MM.1S (cell line): ENCODE measurements around the gene OR2K2.

Experiments
- EZH2 ChIP-seq: fragments of 300-600 bp; sonication (generic); optimal IDR thresholded peaks from 2 replicates; pipeline ENCODE3; 2017; ENCODE audit warnings: low read depth, mild to moderate bottlenecking, antibody characterized with exemption, low read length, mixed read lengths
- EZH2phosphoT487 ChIP-seq: fragments of 300-600 bp; sonication (generic); IDR thresholded peaks from 2 replicates; pipeline ENCODE4 v1.6.1; 2018; ENCODE audit warnings: antibody characterized with exemption, low read length
- TF ChIP-seq, protein P1 (sequence below): fragments of 300-600 bp; sonication (generic); IDR thresholded peaks from 2 replicates; pipeline ENCODE4 v1.5.1; 2016; ENCODE audit warnings: antibody characterized with exemption, low read length, mixed read lengths

DNA sequence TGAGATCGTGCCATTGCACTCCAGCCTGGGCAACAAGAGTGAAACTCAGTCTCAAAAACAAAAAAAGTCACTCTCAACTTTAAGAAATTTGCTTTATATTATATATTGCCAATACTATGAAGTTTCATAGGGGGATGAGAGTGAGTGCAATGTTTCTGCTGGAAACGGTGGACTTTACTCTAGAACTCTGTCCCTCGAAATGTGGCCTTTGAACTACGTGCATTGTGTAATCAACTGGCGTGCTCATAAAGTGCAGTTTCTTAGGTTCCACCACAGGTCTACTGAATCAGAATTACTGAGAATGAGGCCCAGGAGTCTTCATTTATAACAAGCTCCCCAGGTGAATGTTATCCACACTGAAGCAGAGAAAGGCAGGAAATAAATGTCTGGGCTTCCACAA is 24.1 kb downstream of the OR2K2 start:
- TF ChIP-seq, protein P1, sequence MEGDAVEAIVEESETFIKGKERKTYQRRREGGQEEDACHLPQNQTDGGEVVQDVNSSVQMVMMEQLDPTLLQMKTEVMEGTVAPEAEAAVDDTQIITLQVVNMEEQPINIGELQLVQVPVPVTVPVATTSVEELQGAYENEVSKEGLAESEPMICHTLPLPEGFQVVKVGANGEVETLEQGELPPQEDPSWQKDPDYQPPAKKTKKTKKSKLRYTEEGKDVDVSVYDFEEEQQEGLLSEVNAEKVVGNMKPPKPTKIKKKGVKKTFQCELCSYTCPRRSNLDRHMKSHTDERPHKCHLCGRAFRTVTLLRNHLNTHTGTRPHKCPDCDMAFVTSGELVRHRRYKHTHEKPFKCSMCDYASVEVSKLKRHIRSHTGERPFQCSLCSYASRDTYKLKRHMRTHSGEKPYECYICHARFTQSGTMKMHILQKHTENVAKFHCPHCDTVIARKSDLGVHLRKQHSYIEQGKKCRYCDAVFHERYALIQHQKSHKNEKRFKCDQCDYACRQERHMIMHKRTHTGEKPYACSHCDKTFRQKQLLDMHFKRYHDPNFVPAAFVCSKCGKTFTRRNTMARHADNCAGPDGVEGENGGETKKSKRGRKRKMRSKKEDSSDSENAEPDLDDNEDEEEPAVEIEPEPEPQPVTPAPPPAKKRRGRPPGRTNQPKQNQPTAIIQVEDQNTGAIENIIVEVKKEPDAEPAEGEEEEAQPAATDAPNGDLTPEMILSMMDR = no peak
- TF ChIP-seq EZH2phosphoT487 = no peak
- TF ChIP-seq EZH2 = no peak
